Measurements from ENCODE around the gene OGDHL.
"Not testable (repeated sequence)": the region's sequence is repeated elsewhere in the genome, so short reads cannot be mapped to it uniquely, and the experiment has no call there.

The OGDHL gene

GRCh38 chr10:49756031-49756430, 6.1 kb downstream of the OGDHL start:
- H3K4me3 ChIP-seq (ENCODE audit: low read depth in 1 of 2, low read length in 2 of 2), result no peak overlapping the region
- H3K4me1 ChIP-seq (ENCODE audit: control insufficient read depth in 1 of 2, insufficient read depth in 2 of 2, low read length in 2 of 2), result no peaks in the 10 kb centered on the region
- H3K36me3 ChIP-seq (ENCODE audit: control insufficient read depth in 1 of 2, insufficient read depth in 2 of 2, low read length in 2 of 2), result no peaks in the 10 kb centered on the region
- H3K27ac ChIP-seq (ENCODE audit: low read length), result no peak overlapping the region
- no peaks in the 10 kb centered on the region for H3K27me3 ChIP-seq (ENCODE audit: low read depth, low read length)
- H3K9me3 ChIP-seq (ENCODE audit: control insufficient read depth in 1 of 2, low read length in 2 of 2), result no peaks in the 10 kb centered on the region

GRCh38 chr10:49754951-49755350, 7.2 kb downstream of the OGDHL start:
- not testable (repeated sequence) for H3K27ac ChIP-seq (ENCODE audit: low read length); H3K4me3 ChIP-seq (ENCODE audit: low read depth in 1 of 2, low read length in 2 of 2); H3K27me3 ChIP-seq (ENCODE audit: low read depth, low read length); H3K9me3 ChIP-seq (ENCODE audit: control insufficient read depth in 1 of 2, low read length in 2 of 2); H3K4me1 ChIP-seq (ENCODE audit: control insufficient read depth in 1 of 2, insufficient read depth in 2 of 2, low read length in 2 of 2); H3K36me3 ChIP-seq (ENCODE audit: control insufficient read depth in 1 of 2, insufficient read depth in 2 of 2, low read length in 2 of 2)

- no peak overlapping the region for H3K27ac ChIP-seq (ENCODE audit: low read length)
- H3K36me3 ChIP-seq (ENCODE audit: control insufficient read depth in 1 of 2, insufficient read depth in 2 of 2, low read length in 2 of 2), result no peaks in the 10 kb centered on the region
- H3K9me3 ChIP-seq (ENCODE audit: control insufficient read depth in 1 of 2, low read length in 2 of 2), result no peaks in the 10 kb centered on the region
- H3K27me3 ChIP-seq (ENCODE audit: low read depth, low read length), result no peaks in the 10 kb centered on the region
- H3K4me3 ChIP-seq (ENCODE audit: low read depth in 1 of 2, low read length in 2 of 2), result no peak overlapping the region
- no peaks in the 10 kb centered on the region for H3K4me1 ChIP-seq (ENCODE audit: control insufficient read depth in 1 of 2, insufficient read depth in 2 of 2, low read length in 2 of 2)
Measured at GRCh38 chr10:49752584-49752983, 9.5 kb downstream of the OGDHL start.

DNA sequence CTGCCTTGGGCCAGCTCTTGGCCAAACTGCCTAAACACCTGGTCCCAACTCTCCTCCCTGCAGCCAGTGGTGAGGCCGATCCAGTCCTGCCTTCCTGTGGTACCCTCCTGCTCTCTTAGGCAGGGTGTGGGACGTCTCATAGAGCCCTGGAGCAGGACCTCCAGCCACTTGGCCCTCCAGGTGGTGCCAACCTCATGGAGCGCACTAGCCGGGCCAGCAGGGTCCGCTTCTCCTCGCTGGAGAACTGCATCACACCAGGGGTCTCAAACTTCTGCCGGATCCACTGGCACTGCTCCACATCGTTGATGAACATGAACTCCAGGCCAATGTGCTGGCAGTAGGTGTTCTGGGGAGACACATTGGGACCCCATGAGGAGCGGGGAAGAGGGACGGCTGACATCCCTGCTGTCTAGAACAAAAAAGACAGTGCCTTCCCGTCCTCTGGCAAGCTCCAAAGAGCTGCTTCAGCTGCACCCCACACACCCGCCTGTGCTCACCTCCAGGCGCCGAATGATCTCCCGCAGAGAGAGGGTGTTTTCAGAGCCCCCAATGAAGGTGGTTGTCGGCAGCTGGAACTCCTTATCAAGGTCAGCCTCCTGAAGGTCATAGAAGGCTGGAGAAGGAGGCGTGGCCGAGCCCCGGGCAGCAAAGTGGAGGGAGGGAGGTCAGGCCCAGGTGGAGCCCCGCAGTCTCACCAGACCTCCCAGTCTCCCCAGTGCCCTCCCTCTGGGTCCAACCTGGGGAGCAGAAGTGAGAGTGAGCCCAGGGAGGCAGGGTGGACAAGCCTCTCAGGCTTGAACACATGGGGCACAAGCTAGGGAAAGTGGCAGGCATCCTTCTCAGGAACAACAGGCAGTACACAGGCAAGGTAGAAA, 10.2 kb downstream of the OGDHL start:
- H3K27me3 ChIP-seq (ENCODE audit: low read depth, low read length), result no peaks in the 10 kb centered on the region
- no peaks in the 10 kb centered on the region for H3K36me3 ChIP-seq (ENCODE audit: control insufficient read depth in 1 of 2, insufficient read depth in 2 of 2, low read length in 2 of 2)
- H3K4me3 ChIP-seq (ENCODE audit: low read depth in 1 of 2, low read length in 2 of 2), result no peak overlapping the region
- H3K9me3 ChIP-seq (ENCODE audit: control insufficient read depth in 1 of 2, low read length in 2 of 2), result no peaks in the 10 kb centered on the region
- H3K4me1 ChIP-seq (ENCODE audit: control insufficient read depth in 1 of 2, insufficient read depth in 2 of 2, low read length in 2 of 2), result no peaks in the 10 kb centered on the region
- H3K27ac ChIP-seq (ENCODE audit: low read length), result no peak overlapping the region

GRCh38 chr10:49751216-49751615, 10.9 kb downstream of the OGDHL start:
- H3K4me1 ChIP-seq (ENCODE audit: control insufficient read depth in 1 of 2, insufficient read depth in 2 of 2, low read length in 2 of 2), result no peaks in the 10 kb centered on the region
- H3K9me3 ChIP-seq (ENCODE audit: control insufficient read depth in 1 of 2, low read length in 2 of 2), result no peaks in the 10 kb centered on the region
- no peaks in the 10 kb centered on the region for H3K36me3 ChIP-seq (ENCODE audit: control insufficient read depth in 1 of 2, insufficient read depth in 2 of 2, low read length in 2 of 2)
- H3K4me3 ChIP-seq (ENCODE audit: low read depth in 1 of 2, low read length in 2 of 2), result no peak overlapping the region
- H3K27ac ChIP-seq (ENCODE audit: low read length), result no peak overlapping the region
- H3K27me3 ChIP-seq (ENCODE audit: low read depth, low read length), result no peaks in the 10 kb centered on the region

DNA sequence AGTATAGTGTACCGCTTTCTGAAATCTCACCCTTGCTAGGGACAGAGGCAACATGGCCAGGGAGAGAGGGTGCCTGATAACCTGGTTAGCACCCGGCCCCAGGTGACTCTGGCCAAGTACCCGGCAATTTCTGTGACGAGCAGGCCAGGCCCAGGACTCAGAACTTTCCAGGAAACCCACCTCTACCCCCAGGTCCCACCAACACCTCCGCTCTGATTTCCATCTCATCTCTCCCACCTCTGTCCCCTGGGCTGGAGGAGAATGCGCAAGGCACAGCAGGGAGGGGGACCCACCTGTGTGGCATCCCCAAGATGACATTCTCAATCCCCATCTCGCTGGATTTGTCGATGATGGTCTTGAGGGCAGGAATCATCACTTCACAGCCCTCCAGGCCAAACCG, 11.6 kb downstream of the OGDHL start:
- Histone ChIP-seq H3K27ac (ENCODE audit: low read length) (no peak overlapping the region), H3K27me3 (ENCODE audit: low read depth, low read length) (no peaks in the 10 kb centered on the region), H3K36me3 (ENCODE audit: control insufficient read depth in 1 of 2, insufficient read depth in 2 of 2, low read length in 2 of 2) (no peaks in the 10 kb centered on the region), H3K4me3 (ENCODE audit: low read depth in 1 of 2, low read length in 2 of 2) (no peak overlapping the region), H3K9me3 (ENCODE audit: control insufficient read depth in 1 of 2, low read length in 2 of 2) (no peaks in the 10 kb centered on the region), H3K4me1 (ENCODE audit: control insufficient read depth in 1 of 2, insufficient read depth in 2 of 2, low read length in 2 of 2) (no peaks in the 10 kb centered on the region)

DNA sequence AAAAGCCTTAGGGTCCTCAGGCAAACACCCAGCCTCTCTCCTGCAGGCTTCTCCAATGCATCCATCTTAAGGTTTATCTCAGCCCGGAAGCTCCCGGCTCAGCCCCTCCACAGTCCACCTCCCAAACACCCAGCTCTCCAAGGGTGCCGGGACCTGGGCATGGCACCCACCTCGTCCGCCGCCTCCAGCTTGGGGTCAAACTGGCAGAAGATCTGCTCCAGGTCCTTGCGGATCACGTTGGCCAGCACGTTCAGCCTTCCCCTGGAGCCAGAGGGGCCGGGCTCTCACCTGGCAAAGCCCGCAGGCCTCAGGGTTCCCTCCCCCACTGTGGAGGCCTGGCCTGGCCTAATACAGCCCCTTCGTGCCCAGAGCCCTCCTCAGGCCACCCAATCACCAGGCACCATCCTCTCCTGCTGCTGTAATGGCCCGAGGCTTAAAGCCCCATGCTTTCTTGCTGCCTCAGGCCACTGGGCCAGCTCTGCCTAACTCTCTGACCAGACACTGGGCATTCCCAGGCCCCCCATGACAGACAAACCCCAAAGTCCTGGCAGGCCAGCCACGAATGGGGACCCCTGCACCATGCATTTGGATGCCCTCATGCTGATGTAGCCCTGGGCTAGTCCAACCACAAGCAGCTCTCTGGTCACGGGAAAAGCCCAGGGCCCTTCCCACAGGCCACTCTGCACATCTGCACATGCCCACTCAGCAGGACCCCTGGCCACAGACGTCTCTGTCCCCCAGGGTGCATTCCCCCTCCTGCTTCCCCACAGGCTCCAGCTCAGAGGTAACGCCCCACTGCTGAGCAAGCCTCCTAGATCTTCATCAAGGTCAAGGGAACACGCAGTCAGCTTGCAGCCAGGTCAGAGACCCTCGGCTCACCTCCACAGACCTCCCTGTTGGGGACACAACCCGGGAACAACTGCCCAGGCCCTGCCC, 12.3 kb downstream of the OGDHL start:
- Histone ChIP-seq H3K4me1 (ENCODE audit: control insufficient read depth in 1 of 2, insufficient read depth in 2 of 2, low read length in 2 of 2) (no peaks in the 10 kb centered on the region), H3K27me3 (ENCODE audit: low read depth, low read length) (no peaks in the 10 kb centered on the region), H3K27ac (ENCODE audit: low read length) (no peak overlapping the region), H3K36me3 (ENCODE audit: control insufficient read depth in 1 of 2, insufficient read depth in 2 of 2, low read length in 2 of 2) (no peaks in the 10 kb centered on the region), H3K4me3 (ENCODE audit: low read depth in 1 of 2, low read length in 2 of 2) (no peak overlapping the region), H3K9me3 (ENCODE audit: control insufficient read depth in 1 of 2, low read length in 2 of 2) (no peaks in the 10 kb centered on the region)

DNA sequence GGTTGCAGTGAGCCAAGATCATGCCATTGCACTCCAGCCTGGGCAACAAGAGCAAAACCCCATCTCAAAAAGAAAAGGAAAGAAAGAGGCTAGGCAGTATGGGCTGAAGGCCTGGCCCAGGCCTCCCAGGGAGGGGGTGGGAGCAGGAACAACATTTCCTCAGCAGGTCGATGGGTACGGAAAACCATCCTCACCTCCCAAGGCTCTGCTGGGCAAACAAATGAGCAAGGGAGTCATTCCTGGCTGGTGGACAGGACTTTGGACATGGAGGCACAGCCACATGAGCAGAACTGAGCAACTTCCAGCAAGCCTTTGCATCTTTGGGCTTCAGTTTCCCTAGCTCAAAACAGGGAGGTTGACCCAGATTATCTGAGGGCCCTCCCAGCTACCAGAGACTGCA, 13.0 kb downstream of the OGDHL start:
- no peaks in the 10 kb centered on the region for H3K9me3 ChIP-seq (ENCODE audit: control insufficient read depth in 1 of 2, low read length in 2 of 2)
- no peaks in the 10 kb centered on the region for H3K36me3 ChIP-seq (ENCODE audit: control insufficient read depth in 1 of 2, insufficient read depth in 2 of 2, low read length in 2 of 2)
- H3K27me3 ChIP-seq (ENCODE audit: low read depth, low read length), result no peaks in the 10 kb centered on the region

DNA sequence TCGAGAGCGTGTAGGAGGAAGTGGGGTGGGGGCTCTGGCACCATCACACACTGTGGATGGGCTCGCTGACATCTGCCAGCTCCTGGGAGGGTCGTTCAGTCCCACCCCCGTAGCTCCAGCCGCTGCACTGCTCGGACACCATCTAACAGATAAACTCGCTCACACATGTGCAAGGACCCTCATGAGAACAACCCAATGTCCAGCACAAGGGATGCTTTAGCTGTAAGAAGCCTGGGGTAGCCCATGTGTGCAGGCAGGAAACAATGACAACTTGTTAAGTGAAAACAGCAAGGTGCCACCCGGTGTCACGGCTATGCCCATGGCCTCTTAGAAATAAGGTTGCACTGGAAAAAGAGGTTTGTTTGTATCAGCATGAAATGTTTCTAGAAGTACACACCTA, 14.1 kb downstream of the OGDHL start:
- Histone ChIP-seq H3K27ac (ENCODE audit: low read length) (no peak overlapping the region), H3K27me3 (ENCODE audit: low read depth, low read length) (no peaks in the 10 kb centered on the region), H3K9me3 (ENCODE audit: control insufficient read depth in 1 of 2, low read length in 2 of 2) (no peaks in the 10 kb centered on the region), H3K36me3 (ENCODE audit: control insufficient read depth in 1 of 2, insufficient read depth in 2 of 2, low read length in 2 of 2) (no peaks in the 10 kb centered on the region), H3K4me1 (ENCODE audit: control insufficient read depth in 1 of 2, insufficient read depth in 2 of 2, low read length in 2 of 2) (no peaks in the 10 kb centered on the region), H3K4me3 (ENCODE audit: low read depth in 1 of 2, low read length in 2 of 2) (no peak overlapping the region)

More for the DNA sequence above, 13.0 kb downstream of the OGDHL start:
- H3K4me1 ChIP-seq (ENCODE audit: control insufficient read depth in 1 of 2, insufficient read depth in 2 of 2, low read length in 2 of 2), result no peaks in the 10 kb centered on the region
- no peak overlapping the region for H3K27ac ChIP-seq (ENCODE audit: low read length)
- no peak overlapping the region for H3K4me3 ChIP-seq (ENCODE audit: low read depth in 1 of 2, low read length in 2 of 2)

DNA sequence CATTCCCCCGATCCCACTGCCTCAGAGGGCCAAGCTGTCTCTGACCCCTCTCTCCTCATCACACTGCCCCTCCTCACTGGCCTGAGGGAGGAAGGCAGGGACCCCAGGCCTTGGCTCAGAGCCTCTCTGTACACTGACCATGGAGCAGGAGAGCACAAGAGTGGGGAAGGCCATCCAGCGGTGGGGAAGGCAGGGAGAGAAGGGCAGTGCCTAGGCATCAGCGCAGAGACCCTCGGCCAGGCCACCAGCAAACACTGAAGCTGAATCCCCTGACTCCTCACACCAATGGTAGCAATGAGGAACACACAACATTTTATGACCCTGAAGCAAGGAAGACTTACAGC, 14.8 kb downstream of the OGDHL start:
- no peaks in the 10 kb centered on the region for H3K27me3 ChIP-seq (ENCODE audit: low read depth, low read length)
- no peaks in the 10 kb centered on the region for H3K4me1 ChIP-seq (ENCODE audit: control insufficient read depth in 1 of 2, insufficient read depth in 2 of 2, low read length in 2 of 2)
- no peaks in the 10 kb centered on the region for H3K9me3 ChIP-seq (ENCODE audit: control insufficient read depth in 1 of 2, low read length in 2 of 2)
- no peaks in the 10 kb centered on the region for H3K36me3 ChIP-seq (ENCODE audit: control insufficient read depth in 1 of 2, insufficient read depth in 2 of 2, low read length in 2 of 2)
- H3K4me3 ChIP-seq (ENCODE audit: low read depth in 1 of 2, low read length in 2 of 2), result no peak overlapping the region
- H3K27ac ChIP-seq (ENCODE audit: low read length), result no peak overlapping the region

DNA sequence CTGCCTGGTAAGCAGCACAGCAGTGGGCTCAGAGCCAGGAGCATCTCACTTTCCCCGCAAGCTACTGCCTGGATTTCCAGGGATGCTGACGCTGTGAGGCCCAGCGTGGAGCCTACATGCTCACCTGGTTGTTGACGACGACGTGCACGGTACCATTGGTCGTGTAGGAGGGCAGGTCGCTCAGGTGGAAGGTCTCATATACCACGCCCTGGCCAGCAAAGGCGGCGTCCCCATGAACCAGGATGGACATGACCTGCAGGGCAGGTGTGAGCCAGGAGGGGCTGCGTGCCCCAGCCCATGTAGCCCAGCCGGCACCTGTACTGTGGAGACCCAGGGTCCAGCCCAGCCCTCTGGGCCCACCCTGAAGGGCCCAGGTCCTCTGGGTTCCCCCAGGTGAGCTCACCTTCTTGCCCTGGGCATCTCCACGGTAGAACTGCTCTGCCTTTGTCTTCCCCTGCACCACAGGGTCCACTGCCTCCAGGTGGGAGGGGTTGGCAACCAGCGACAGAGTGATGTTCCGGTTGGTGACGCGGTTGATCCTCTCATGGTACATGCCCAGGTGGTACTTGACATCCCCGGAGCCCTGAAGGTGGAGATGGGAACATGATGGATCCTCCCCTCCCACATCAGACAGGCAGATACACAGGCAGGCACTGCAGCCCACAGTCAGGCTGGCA, 15.4 kb downstream of the OGDHL start:
- H3K36me3 ChIP-seq (ENCODE audit: control insufficient read depth in 1 of 2, insufficient read depth in 2 of 2, low read length in 2 of 2), result no peaks in the 10 kb centered on the region
- no peak overlapping the region for H3K4me3 ChIP-seq (ENCODE audit: low read depth in 1 of 2, low read length in 2 of 2)
- no peaks in the 10 kb centered on the region for H3K27me3 ChIP-seq (ENCODE audit: low read depth, low read length)
- H3K4me1 ChIP-seq (ENCODE audit: control insufficient read depth in 1 of 2, insufficient read depth in 2 of 2, low read length in 2 of 2), result no peaks in the 10 kb centered on the region
- no peaks in the 10 kb centered on the region for H3K9me3 ChIP-seq (ENCODE audit: control insufficient read depth in 1 of 2, low read length in 2 of 2)
- no peak overlapping the region for H3K27ac ChIP-seq (ENCODE audit: low read length)
